Measurements from ENCODE around the gene WWP2.

- TF ChIP-seq CTCF (IDR thresholded peaks at IDR 0.05) (no peak), POLR2A (IDR thresholded peaks at IDR 0.05) (peak in 1 of 2 donors; percentile 50)
These were observed at the start of gene WWP2 for GRCh38 chr16:69761983-69762813.
